OCI-M2 (cell line): Measurements from ENCODE around the gene CHMP6.

Experiments used
- DNase-seq: peaks from one replicate; lab custom pipeline; 2025; ENCODE audit not compliant: unreplicated experiment; lab: John Stamatoyannopoulos, UW

CHMP6 gene

GRCh38 chr17:81040791-81041337 lies 49.2 kb downstream of the CHMP6 start:
- DNase-seq, result no peak

GRCh38 chr17:81042606-81043005 lies 51.0 kb downstream of the CHMP6 start:
- no peak for DNase-seq

- no peak for DNase-seq
Measured at GRCh38 chr17:81043319-81043724, 51.7 kb downstream of the CHMP6 start.

DNA sequence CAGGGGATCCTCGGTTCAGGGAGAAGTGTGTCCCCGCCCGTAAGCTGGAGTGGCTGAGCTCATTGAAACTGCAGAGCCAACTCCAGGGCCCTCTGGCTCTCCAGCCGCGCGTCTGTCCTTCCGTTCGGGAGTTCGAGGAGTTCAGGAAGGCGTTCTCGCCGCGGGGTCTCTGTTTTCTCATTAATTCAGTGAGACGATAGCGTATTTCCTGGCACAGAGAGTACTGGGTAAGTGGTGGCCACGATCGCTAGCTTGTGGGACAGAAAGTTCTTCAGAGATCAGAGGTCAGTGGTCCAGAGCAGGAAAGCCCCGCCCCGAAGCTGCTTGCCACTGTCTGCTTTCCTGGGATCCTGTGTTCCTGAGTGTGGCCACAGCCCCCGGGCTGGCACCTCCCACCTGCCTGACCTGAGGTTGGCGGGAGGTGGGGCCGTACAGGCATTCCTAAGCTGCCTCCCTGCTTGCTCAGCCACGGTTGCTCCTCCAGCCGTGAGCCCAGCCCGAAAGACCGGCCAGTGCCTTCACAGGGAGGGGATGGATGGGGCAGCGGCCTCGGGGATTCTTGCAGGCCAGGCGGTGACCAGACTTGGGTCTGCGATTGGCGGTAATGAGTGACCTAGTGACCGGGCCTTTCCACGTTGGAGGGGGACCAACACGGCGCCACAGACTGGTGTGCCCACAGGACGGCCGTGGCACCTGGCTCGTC lies 52.2 kb downstream of the CHMP6 start:
- no peak for DNase-seq

- DNase-seq, result no peak
Measured at GRCh38 chr17:81044428-81044763, 52.8 kb downstream of the CHMP6 start.

- no peak for DNase-seq
Measured at GRCh38 chr17:81044764-81045589, 53.3 kb downstream of the CHMP6 start.

DNA sequence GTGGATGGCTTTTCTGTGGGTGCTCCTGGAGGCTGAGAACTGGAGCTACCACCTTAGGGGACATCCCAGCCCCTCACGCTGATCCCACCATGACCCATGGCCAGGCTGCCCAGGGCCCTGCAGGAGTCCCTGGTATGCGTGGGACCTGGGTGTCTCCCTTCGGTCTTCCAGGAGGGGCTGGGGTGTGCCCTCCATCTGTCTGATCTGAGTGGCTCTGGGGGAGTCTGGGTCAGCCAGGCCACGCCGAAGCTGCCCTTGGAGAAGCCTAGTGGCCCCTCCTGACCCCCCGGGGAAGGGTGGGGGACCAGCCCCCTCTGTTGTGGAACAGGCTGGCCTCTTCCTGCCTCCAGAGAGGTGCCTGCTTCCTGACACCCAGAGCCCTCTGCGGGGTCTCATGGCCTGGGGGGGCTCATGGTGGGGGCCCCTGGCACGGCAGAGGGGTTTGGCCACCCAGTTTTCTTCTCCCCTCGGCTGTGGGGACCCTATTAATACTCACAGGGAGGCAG lies 54.0 kb downstream of the CHMP6 start:
- no peak for DNase-seq

- DNase-seq, result no peak
Measured at GRCh38 chr17:81046132-81046769, 54.6 kb downstream of the CHMP6 start.

- no peak for DNase-seq
Measured at GRCh38 chr17:81046770-81047359, 55.2 kb downstream of the CHMP6 start.

- DNase-seq, result no peak
Measured at GRCh38 chr17:81048827-81049371, 57.3 kb downstream of the CHMP6 start.

DNA sequence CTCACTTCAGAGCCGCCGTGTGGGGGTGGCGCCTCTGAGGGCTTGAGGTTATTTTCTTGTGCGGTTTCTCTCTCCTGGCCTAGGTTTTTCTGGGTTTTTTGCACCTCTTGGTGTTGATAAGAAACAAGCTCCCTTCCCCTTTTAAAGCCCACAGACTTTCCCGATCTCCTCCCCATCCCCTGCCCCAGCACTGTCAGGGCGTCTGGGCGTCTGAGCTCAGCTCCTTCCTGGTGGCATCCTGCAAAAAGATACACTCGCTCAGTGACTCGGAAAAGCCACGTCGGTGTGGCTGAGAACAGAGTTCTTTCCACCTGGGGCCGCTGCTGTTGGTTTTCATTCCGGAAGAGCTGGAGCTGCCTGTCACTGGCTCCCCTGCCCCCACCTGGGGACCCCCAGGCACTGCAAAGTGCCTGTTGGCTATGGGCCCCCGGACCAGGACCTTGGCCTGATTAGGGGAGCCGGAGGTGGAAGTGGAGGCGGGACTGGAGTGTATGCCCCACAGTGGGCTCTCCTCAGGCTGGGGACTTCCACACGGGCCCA lies 57.8 kb downstream of the CHMP6 start:
- DNase-seq, result no peak
